HEK293 (cell line): ENCODE data around the gene SYNGR4.

Source experiments
- BCL11A ChIP-seq: fragments of 450-650 bp; formaldehyde crosslinking; IDR thresholded peaks from 2 replicates; pipeline ENCODE4 v1.5.1; 2016; ENCODE audit warnings: low read depth, missing biosample characterization, missing genetic modification characterization
- EGR2 ChIP-seq: fragments of 450-650 bp; formaldehyde crosslinking; IDR thresholded peaks from 2 replicates; pipeline ENCODE4 v1.5.1; 2016; ENCODE audit warnings: low read depth, missing biosample characterization, missing genetic modification characterization
- MZF1 ChIP-seq: fragments of 450-650 bp; formaldehyde crosslinking; IDR thresholded peaks from 2 replicates; pipeline ENCODE4 v1.5.1; 2017; ENCODE audit warnings: missing biosample characterization, missing genetic modification characterization, borderline replicate concordance
- RBAK ChIP-seq: fragments of 450-650 bp; formaldehyde crosslinking; IDR thresholded peaks from 2 replicates; pipeline ENCODE4 v1.5.1; 2016; ENCODE audit warnings: missing biosample characterization, missing genetic modification characterization
- SP3 ChIP-seq: fragments of 450-650 bp; formaldehyde crosslinking; IDR thresholded peaks from 2 replicates; pipeline ENCODE4 v1.5.1; 2016; ENCODE audit warnings: missing biosample characterization, missing genetic modification characterization
- ZBTB1 ChIP-seq: fragments of 450-650 bp; formaldehyde crosslinking; IDR thresholded peaks from 2 replicates; pipeline ENCODE4 v1.5.1; 2016; ENCODE audit warnings: missing biosample characterization, missing genetic modification characterization
- ZBTB21 ChIP-seq: fragments of 450-650 bp; formaldehyde crosslinking; IDR thresholded peaks from 2 replicates; pipeline ENCODE4 v1.5.1; 2017; ENCODE audit warnings: missing biosample characterization, missing genetic modification characterization
- ZBTB48 ChIP-seq: fragments of 450-650 bp; formaldehyde crosslinking; IDR thresholded peaks from 2 replicates; pipeline ENCODE4 v1.5.1; 2016; ENCODE audit warnings: missing biosample characterization, missing genetic modification characterization
- ZNF10 ChIP-seq: fragments of 450-650 bp; formaldehyde crosslinking; IDR thresholded peaks from 2 replicates; pipeline ENCODE4 v1.5.1; 2017; ENCODE audit warnings: missing biosample characterization, missing genetic modification characterization
- ZNF112 ChIP-seq: fragments of 450-650 bp; formaldehyde crosslinking; IDR thresholded peaks from 2 replicates; pipeline ENCODE4 v1.5.0; 2017; ENCODE audit warnings: missing biosample characterization, missing genetic modification characterization
- ZNF132 ChIP-seq: fragments of 450-650 bp; formaldehyde crosslinking; IDR thresholded peaks from 2 replicates; pipeline ENCODE4 v1.5.1; 2017; ENCODE audit warnings: missing biosample characterization, missing genetic modification characterization, borderline replicate concordance
- ZNF155 ChIP-seq: fragments of 450-650 bp; formaldehyde crosslinking; IDR thresholded peaks from 2 replicates; pipeline ENCODE4 v1.5.1; 2016; ENCODE audit warnings: missing biosample characterization, missing genetic modification characterization
- ZNF169 ChIP-seq: fragments of 450-650 bp; formaldehyde crosslinking; IDR thresholded peaks from 2 replicates; pipeline ENCODE4 v1.5.1; 2016; ENCODE audit warnings: missing biosample characterization, missing genetic modification characterization
- ZNF19 ChIP-seq: fragments of 450-650 bp; formaldehyde crosslinking; IDR thresholded peaks from 2 replicates; pipeline ENCODE4; 2016; ENCODE audit warnings: missing biosample characterization, missing genetic modification characterization, low read depth
- ZNF214 ChIP-seq: fragments of 450-650 bp; formaldehyde crosslinking; IDR thresholded peaks from 2 replicates; pipeline ENCODE4 v1.5.1; 2017; ENCODE audit warnings: missing biosample characterization, mild to moderate bottlenecking, missing genetic modification characterization, borderline replicate concordance
- ZNF23 ChIP-seq: fragments of 450-650 bp; formaldehyde crosslinking; IDR thresholded peaks from 2 replicates; pipeline ENCODE4 v1.5.1; 2016; ENCODE audit warnings: missing biosample characterization, missing genetic modification characterization, borderline replicate concordance
- ZNF24 ChIP-seq: fragments of 450-650 bp; formaldehyde crosslinking; IDR thresholded peaks from 2 replicates; pipeline ENCODE4 v1.5.1; 2016; ENCODE audit warnings: missing biosample characterization, missing genetic modification characterization
- ZNF311 ChIP-seq: fragments of 450-650 bp; formaldehyde crosslinking; IDR thresholded peaks from 2 replicates; pipeline ENCODE4 v1.5.1; 2017; ENCODE audit warnings: missing biosample characterization, missing genetic modification characterization, borderline replicate concordance
- ZNF350 ChIP-seq: fragments of 450-650 bp; formaldehyde crosslinking; IDR thresholded peaks from 2 replicates; pipeline ENCODE4 v1.5.0; 2017; ENCODE audit warnings: missing biosample characterization, mild to moderate bottlenecking, missing genetic modification characterization
- ZNF37A ChIP-seq: fragments of 450-650 bp; IDR thresholded peaks from 2 replicates; pipeline ENCODE4 v1.5.1; 2018; ENCODE audit warnings: missing biosample characterization, missing genetic modification characterization
- ZNF558 ChIP-seq: fragments of 450-650 bp; formaldehyde crosslinking; IDR thresholded peaks from 2 replicates; pipeline ENCODE4 v1.5.1; 2016; ENCODE audit warnings: missing biosample characterization, missing genetic modification characterization
- ZNF585B ChIP-seq: fragments of 450-650 bp; formaldehyde crosslinking; IDR thresholded peaks from 2 replicates; pipeline ENCODE4 v1.5.1; 2016; ENCODE audit warnings: missing biosample characterization, missing genetic modification characterization
- ZNF621 ChIP-seq: fragments of 450-650 bp; formaldehyde crosslinking; IDR thresholded peaks from 2 replicates; pipeline ENCODE4 v1.5.1; 2017; ENCODE audit warnings: missing biosample characterization, missing genetic modification characterization
- ZNF660 ChIP-seq: fragments of 450-650 bp; IDR thresholded peaks from 2 replicates; pipeline ENCODE4 v1.5.1; 2018; ENCODE audit warnings: missing biosample characterization, mild to moderate bottlenecking, missing genetic modification characterization
- ZNF785 ChIP-seq: fragments of 450-650 bp; formaldehyde crosslinking; IDR thresholded peaks from 2 replicates; pipeline ENCODE4 v1.5.1; 2016; ENCODE audit warnings: missing biosample characterization, missing genetic modification characterization
- ZNF843 ChIP-seq: fragments of 450-650 bp; formaldehyde crosslinking; IDR thresholded peaks from 2 replicates; pipeline ENCODE4 v1.5.1; 2016; ENCODE audit warnings: missing biosample characterization, missing genetic modification characterization
- ZSCAN23 ChIP-seq: fragments of 450-650 bp; formaldehyde crosslinking; IDR thresholded peaks from 2 replicates; pipeline ENCODE4 v1.5.1; 2016; ENCODE audit warnings: missing biosample characterization, missing genetic modification characterization
- TF ChIP-seq, protein P1 (sequence below): fragments of 450-650 bp; formaldehyde crosslinking; IDR thresholded peaks from 2 replicates; pipeline ENCODE4 v1.5.1; 2016; ENCODE audit warnings: missing biosample characterization, missing genetic modification characterization
- TF ChIP-seq, protein P2 (sequence below): fragments of 450-650 bp; formaldehyde crosslinking; IDR thresholded peaks from 2 replicates; pipeline ENCODE4 v1.5.1; 2016; ENCODE audit warnings: missing biosample characterization, missing genetic modification characterization
- TF ChIP-seq, protein P3 (sequence below): fragments of 450-650 bp; formaldehyde crosslinking; IDR thresholded peaks from 2 replicates; pipeline ENCODE4 v1.5.1; 2017; ENCODE audit warnings: missing biosample characterization, missing genetic modification characterization
- TF ChIP-seq, protein P4 (sequence below): fragments of 450-650 bp; formaldehyde crosslinking; IDR thresholded peaks from 2 replicates; pipeline ENCODE4 v1.5.1; 2017; ENCODE audit warnings: missing biosample characterization, missing genetic modification characterization
- TF ChIP-seq, protein P5 (sequence below): fragments of 450-650 bp; formaldehyde crosslinking; IDR thresholded peaks from 2 replicates; pipeline ENCODE4 v1.5.1; 2016; ENCODE audit warnings: missing biosample characterization, missing genetic modification characterization
- TF ChIP-seq, protein P6 (sequence below): fragments of 450-650 bp; formaldehyde crosslinking; IDR thresholded peaks from 2 replicates; pipeline ENCODE4 v1.5.1; 2016; ENCODE audit warnings: missing biosample characterization, missing genetic modification characterization

Gene SYNGR4

DNA sequence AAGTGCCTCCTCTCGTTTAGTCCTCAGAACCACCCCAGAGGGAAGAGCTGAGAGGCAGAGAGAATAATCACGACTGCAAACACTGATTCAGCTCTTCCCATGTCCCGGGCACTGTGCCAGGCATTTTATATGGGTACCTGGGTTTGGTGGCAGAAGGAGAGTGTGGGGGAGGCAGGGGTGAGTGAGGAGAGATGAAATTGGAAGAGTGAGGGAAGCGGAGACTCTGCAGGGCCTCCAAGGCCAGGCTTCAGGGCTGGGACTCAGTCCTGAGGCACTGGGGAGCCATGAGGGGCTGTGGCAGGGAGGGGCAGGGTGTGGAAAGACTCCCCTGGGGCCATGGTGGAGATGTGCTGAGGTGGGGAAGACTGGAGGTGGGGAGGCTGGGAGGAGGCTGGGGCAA, 8.7 kb downstream of the SYNGR4 start (continued):
- TF ChIP-seq, protein P1, sequence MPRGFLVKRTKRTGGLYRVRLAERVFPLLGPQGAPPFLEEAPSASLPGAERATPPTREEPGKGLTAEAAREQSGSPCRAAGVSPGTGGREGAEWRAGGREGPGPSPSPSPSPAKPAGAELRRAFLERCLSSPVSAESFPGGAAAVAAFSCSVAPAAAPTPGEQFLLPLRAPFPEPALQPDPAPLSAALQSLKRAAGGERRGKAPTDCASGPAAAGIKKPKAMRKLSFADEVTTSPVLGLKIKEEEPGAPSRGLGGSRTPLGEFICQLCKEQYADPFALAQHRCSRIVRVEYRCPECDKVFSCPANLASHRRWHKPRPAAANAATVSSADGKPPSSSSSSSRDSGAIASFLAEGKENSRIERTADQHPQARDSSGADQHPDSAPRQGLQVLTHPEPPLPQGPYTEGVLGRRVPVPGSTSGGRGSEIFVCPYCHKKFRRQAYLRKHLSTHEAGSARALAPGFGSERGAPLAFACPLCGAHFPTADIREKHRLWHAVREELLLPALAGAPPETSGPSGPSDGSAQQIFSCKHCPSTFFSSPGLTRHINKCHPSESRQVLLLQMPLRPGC (tag by site-specific recombination): no peak
- no peak for TF ChIP-seq ZNF10 (tag by site-specific recombination)
- 0 out of 2 replicates have a peak, but pooled peaks have one; percentile 28 for TF ChIP-seq ZNF585B (tag by site-specific recombination)
- TF ChIP-seq ZNF132 (tag by site-specific recombination): no peak
- 0 out of 2 replicates have a peak, but pooled peaks have one; percentile 9 for TF ChIP-seq ZNF112
- no peak for TF ChIP-seq ZNF169 (tag by site-specific recombination)
- no peak for TF ChIP-seq ZNF350 (tag by site-specific recombination)
- no peak for TF ChIP-seq ZBTB21
- TF ChIP-seq ZNF19: no peak
- peak; percentile 71; the same call in 1 of the 2 replicates for TF ChIP-seq MZF1 (tag by site-specific recombination)
- no peak for TF ChIP-seq ZNF23 (tag by site-specific recombination)
- TF ChIP-seq ZNF311 (tag by site-specific recombination): 0 out of 2 replicates have a peak, but pooled peaks have one; percentile 17
- peak; percentile 90 for TF ChIP-seq ZNF660 (tag by site-specific recombination)
- 0 out of 2 replicates have a peak, but pooled peaks have one; percentile 11 for TF ChIP-seq BCL11A
- TF ChIP-seq ZNF785 (tag by site-specific recombination): 0 out of 2 replicates have a peak, but pooled peaks have one; percentile 32
- TF ChIP-seq ZNF24: peak; percentile 75; the same call in 1 of the 2 replicates
- TF ChIP-seq ZBTB1 (tag by site-specific recombination): no peak
- TF ChIP-seq ZNF155 (tag by site-specific recombination): no peak
- TF ChIP-seq ZNF214 (tag by site-specific recombination): no peak
- TF ChIP-seq ZNF621: no peak
- peak; percentile 62 for TF ChIP-seq ZBTB48
- TF ChIP-seq, protein P2, sequence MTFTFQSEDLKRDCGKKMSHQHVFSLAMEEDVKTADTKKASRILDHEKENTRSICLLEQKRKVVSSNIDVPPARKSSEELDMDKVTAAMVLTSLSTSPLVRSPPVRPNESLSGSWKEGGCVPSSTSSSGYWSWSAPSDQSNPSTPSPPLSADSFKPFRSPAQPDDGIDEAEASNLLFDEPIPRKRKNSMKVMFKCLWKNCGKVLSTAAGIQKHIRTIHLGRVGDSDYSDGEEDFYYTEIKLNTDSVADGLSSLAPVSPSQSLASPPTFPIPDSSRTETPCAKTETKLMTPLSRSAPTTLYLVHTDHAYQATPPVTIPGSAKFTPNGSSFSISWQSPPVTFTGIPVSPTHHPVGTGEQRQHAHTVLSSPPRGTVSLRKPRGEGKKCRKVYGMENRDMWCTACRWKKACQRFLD (tag by site-specific recombination): no peak
- no peak for TF ChIP-seq SP3 (tag by site-specific recombination)
- no peak for TF ChIP-seq ZNF37A (tag by site-specific recombination)
- no peak for TF ChIP-seq ZSCAN23
- no peak for TF ChIP-seq RBAK (tag by site-specific recombination)
- TF ChIP-seq, protein P3, sequence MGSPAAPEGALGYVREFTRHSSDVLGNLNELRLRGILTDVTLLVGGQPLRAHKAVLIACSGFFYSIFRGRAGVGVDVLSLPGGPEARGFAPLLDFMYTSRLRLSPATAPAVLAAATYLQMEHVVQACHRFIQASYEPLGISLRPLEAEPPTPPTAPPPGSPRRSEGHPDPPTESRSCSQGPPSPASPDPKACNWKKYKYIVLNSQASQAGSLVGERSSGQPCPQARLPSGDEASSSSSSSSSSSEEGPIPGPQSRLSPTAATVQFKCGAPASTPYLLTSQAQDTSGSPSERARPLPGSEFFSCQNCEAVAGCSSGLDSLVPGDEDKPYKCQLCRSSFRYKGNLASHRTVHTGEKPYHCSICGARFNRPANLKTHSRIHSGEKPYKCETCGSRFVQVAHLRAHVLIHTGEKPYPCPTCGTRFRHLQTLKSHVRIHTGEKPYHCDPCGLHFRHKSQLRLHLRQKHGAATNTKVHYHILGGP (tag by site-specific recombination): no peak
- peak; percentile 80 for TF ChIP-seq EGR2 (tag by site-specific recombination)
- TF ChIP-seq, protein P4, sequence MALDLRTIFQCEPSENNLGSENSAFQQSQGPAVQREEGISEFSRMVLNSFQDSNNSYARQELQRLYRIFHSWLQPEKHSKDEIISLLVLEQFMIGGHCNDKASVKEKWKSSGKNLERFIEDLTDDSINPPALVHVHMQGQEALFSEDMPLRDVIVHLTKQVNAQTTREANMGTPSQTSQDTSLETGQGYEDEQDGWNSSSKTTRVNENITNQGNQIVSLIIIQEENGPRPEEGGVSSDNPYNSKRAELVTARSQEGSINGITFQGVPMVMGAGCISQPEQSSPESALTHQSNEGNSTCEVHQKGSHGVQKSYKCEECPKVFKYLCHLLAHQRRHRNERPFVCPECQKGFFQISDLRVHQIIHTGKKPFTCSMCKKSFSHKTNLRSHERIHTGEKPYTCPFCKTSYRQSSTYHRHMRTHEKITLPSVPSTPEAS (tag by site-specific recombination): no peak
- TF ChIP-seq ZNF558 (tag by site-specific recombination): no peak
- TF ChIP-seq, protein P5, sequence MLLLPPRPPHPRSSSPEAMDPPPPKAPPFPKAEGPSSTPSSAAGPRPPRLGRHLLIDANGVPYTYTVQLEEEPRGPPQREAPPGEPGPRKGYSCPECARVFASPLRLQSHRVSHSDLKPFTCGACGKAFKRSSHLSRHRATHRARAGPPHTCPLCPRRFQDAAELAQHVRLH (tag by site-specific recombination): 0 out of 2 replicates have a peak, but pooled peaks have one; percentile 42
- TF ChIP-seq ZNF843 (tag by site-specific recombination): no peak
- TF ChIP-seq, protein P6, sequence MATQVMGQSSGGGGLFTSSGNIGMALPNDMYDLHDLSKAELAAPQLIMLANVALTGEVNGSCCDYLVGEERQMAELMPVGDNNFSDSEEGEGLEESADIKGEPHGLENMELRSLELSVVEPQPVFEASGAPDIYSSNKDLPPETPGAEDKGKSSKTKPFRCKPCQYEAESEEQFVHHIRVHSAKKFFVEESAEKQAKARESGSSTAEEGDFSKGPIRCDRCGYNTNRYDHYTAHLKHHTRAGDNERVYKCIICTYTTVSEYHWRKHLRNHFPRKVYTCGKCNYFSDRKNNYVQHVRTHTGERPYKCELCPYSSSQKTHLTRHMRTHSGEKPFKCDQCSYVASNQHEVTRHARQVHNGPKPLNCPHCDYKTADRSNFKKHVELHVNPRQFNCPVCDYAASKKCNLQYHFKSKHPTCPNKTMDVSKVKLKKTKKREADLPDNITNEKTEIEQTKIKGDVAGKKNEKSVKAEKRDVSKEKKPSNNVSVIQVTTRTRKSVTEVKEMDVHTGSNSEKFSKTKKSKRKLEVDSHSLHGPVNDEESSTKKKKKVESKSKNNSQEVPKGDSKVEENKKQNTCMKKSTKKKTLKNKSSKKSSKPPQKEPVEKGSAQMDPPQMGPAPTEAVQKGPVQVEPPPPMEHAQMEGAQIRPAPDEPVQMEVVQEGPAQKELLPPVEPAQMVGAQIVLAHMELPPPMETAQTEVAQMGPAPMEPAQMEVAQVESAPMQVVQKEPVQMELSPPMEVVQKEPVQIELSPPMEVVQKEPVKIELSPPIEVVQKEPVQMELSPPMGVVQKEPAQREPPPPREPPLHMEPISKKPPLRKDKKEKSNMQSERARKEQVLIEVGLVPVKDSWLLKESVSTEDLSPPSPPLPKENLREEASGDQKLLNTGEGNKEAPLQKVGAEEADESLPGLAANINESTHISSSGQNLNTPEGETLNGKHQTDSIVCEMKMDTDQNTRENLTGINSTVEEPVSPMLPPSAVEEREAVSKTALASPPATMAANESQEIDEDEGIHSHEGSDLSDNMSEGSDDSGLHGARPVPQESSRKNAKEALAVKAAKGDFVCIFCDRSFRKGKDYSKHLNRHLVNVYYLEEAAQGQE (tag by site-specific recombination): no peak
